ENCODE measurements around the gene DLG2.

DLG2 gene

GRCh38 chr11:84163116-84163515 lies 1464.0 kb downstream of the DLG2 start:
- H3K4me3 ChIP-seq (replicated peaks; ENCODE audit: low read depth, low read length), result no peak overlapping the region
- DNase-seq (ENCODE audit: low read depth), result no peak
- no peak for TF ChIP-seq CTCF (IDR thresholded peaks at IDR 0.05; ENCODE audit: low read length, missing control alignments)

- no peak overlapping the region for H3K4me3 ChIP-seq (replicated peaks; ENCODE audit: low read depth, low read length)
- TF ChIP-seq CTCF (IDR thresholded peaks at IDR 0.05; ENCODE audit: low read length, missing control alignments), result no peak
- no peak for DNase-seq (ENCODE audit: low read depth)
These were observed 1469.5 kb downstream of the DLG2 start for GRCh38 chr11:84157639-84158038.

- no peak for DNase-seq (ENCODE audit: low read depth)
- no peak for TF ChIP-seq CTCF (IDR thresholded peaks at IDR 0.05; ENCODE audit: low read length, missing control alignments)
- H3K4me3 ChIP-seq (replicated peaks; ENCODE audit: low read depth, low read length), result no peak overlapping the region
These were observed 1480.3 kb downstream of the DLG2 start for GRCh38 chr11:84146826-84147225.

GRCh38 chr11:84145616-84146185 lies 1481.4 kb downstream of the DLG2 start:
- DNase-seq (ENCODE audit: low read depth), result no peak
- H3K4me3 ChIP-seq (replicated peaks; ENCODE audit: low read depth, low read length), result no peak overlapping the region
- no peak for TF ChIP-seq CTCF (IDR thresholded peaks at IDR 0.05; ENCODE audit: low read length, missing control alignments)

- TF ChIP-seq CTCF (IDR thresholded peaks at IDR 0.05; ENCODE audit: low read length, missing control alignments), result no peak
- no peak overlapping the region for H3K4me3 ChIP-seq (replicated peaks; ENCODE audit: low read depth, low read length)
- no peak for DNase-seq (ENCODE audit: low read depth)
These were observed 1482.6 kb downstream of the DLG2 start for GRCh38 chr11:84144531-84144930.

GRCh38 chr11:84142411-84142810 lies 1484.7 kb downstream of the DLG2 start:
- no peak for DNase-seq (ENCODE audit: low read depth)
- H3K4me3 ChIP-seq (replicated peaks; ENCODE audit: low read depth, low read length), result no peak overlapping the region
- no peak for TF ChIP-seq CTCF (IDR thresholded peaks at IDR 0.05; ENCODE audit: low read length, missing control alignments)
